HepG2 (cell line): Measurements from ENCODE around the gene RAD54L. TPM values are rescaled to one million over a fixed set of nuclear protein-coding genes. Genes with fewer than 3 reads are reported as not detected.
A peak's percentile ranks its signal among the peaks of the same experiment; 100 is the strongest.
"Not testable (repeated sequence)": the region's sequence is repeated elsewhere in the genome, so short reads cannot be mapped to it uniquely, and the experiment has no call there.

Source experiments
- ATAC-seq: fragments of 200-7000 bp; cut with Tn5 transposase; 3 replicates; pipeline ENCODE4 v1.9.1; 2020; ENCODE audit warnings: mild to moderate bottlenecking, moderate library complexity
- BruUV-seq: library from RNA; stranded (reverse); fragments of 400-500 nt; replicated peaks from 2 replicates; lab custom pipeline; 2021; lab: Mats Ljungman, UMichigan
- CTCF ChIA-PET: fragments of 300-600 bp; formaldehyde crosslinking; extraction: SDS; loops from one replicate; lab custom pipeline; 2021; ENCODE audit warnings: low total read pairs, inconsistent platforms, low intra/inter-chr PET ratio; lab: Yijun Ruan, JAX
- POLR2A ChIA-PET: fragments of 350-600 bp; sonication (Branson Sonifier 250); formaldehyde crosslinking; loops from one replicate; lab custom pipeline; 2020; ENCODE audit warnings: antibody characterized with exemption, inconsistent platforms; lab: Yijun Ruan, JAX
- DNase-seq: peaks from one replicate; pipeline ENCODE4 v3.0.0-alpha.2; 2015; ENCODE audit warnings: low spot score
- FAIRE-seq: peaks from 3 replicates; lab custom pipeline; 2011; peaks lifted over from hg19 to GRCh38; lab: Jason Lieb, UNC
- H2AFZ ChIP-seq: one replicate; pipeline ENCODE4 v1.6.1; 2011; ENCODE audit warnings: low read length, inconsistent platforms
- H3K27ac ChIP-seq: fragments of 300-600 bp; 3 replicates; pipeline ENCODE4 v1.8.0; 2011; ENCODE audit warnings: mixed run types, mild to moderate bottlenecking, mixed read lengths, low read length, inconsistent platforms; ENCODE audit not compliant: insufficient read depth; ENCODE audit errors: extremely low read length
- H3K27me3 ChIP-seq, 2 experiments: fragments of 200-600 bp in 1 of 2; 2 replicates in 1 of 2; 3 replicates in 1 of 2; pipeline versions ENCODE4 v1.6.0 to v1.8.0; 2011; ENCODE audit warnings: low read length in 2 of 2, mild to moderate bottlenecking in 2 of 2, moderate library complexity in 2 of 2, inconsistent platforms in 1 of 2; ENCODE audit not compliant: insufficient read depth in 2 of 2, control insufficient read depth in 1 of 2
- H3K36me3 ChIP-seq, 2 experiments: fragments of 200-600 bp in 1 of 2; replicated peaks in 1 of 2; 2 replicates in 1 of 2; 3 replicates in 1 of 2; pipeline versions ENCODE4 v1.5.1 to v1.8.0; 2011; ENCODE audit warnings: low read length in 2 of 2, inconsistent platforms in 1 of 2; ENCODE audit not compliant: insufficient read depth in 2 of 2, control insufficient read depth in 1 of 2
- H3K4me1 ChIP-seq: 2 replicates; pipeline ENCODE4 v1.5.1; 2012; ENCODE audit warnings: low read length, inconsistent platforms; ENCODE audit not compliant: insufficient read depth
- H3K4me2 ChIP-seq: 2 replicates; pipeline ENCODE4 v1.6.0; 2011; ENCODE audit warnings: low read depth, low read length, inconsistent platforms
- H3K4me3 ChIP-seq, 3 experiments: fragments of 200-600 bp in 1 of 3; sonication (generic), shearing (Covaris generic) in 1 of 3; replicated peaks in 1 of 3; 2 replicates each; pipeline ENCODE4 v1.5.1; 2011 to 2016; ENCODE audit warnings: low read length in 3 of 3, inconsistent platforms in 2 of 3, low read depth in 2 of 3, mild to moderate bottlenecking in 2 of 3, control low read depth in 1 of 3, mixed read lengths in 1 of 3; ENCODE audit not compliant: insufficient read depth in 1 of 3
- H3K79me2 ChIP-seq: one replicate; pipeline ENCODE4 v1.6.1; 2011; ENCODE audit warnings: low read length, inconsistent platforms; ENCODE audit not compliant: insufficient read depth
- H3K9ac ChIP-seq: 2 replicates; pipeline ENCODE4 v1.6.0; 2011; ENCODE audit warnings: mild to moderate bottlenecking, low read depth, low read length, inconsistent platforms; ENCODE audit not compliant: insufficient read depth
- H3K9me3 ChIP-seq: 2 replicates; pipeline ENCODE4 v1.5.1; 2012; ENCODE audit warnings: mild to moderate bottlenecking, low read length
- H4K20me1 ChIP-seq: 2 replicates; pipeline ENCODE4 v1.6.0; 2011; ENCODE audit warnings: inconsistent platforms, mild to moderate bottlenecking, low read length, moderate library complexity; ENCODE audit not compliant: insufficient read depth
- GATAD2A ChIP-seq: IDR thresholded peaks from 2 replicates; pipeline ENCODE4 v1.6.1; 2016
- KLF16 ChIP-seq, 2 experiments: sonication (generic) in 1 of 2; formaldehyde crosslinking in 1 of 2; IDR thresholded peaks; 2 replicates each; pipeline versions ENCODE4 v1.6.1 to v1.8.0; 2016 to 2023; ENCODE audit warnings: missing genetic modification reagents in 2 of 2, missing compliant biosample characterization in 1 of 2
- NFAT5 ChIP-seq: sonication (generic); formaldehyde crosslinking; IDR thresholded peaks from 2 replicates; pipeline ENCODE4 v1.4.0; 2020; ENCODE audit warnings: missing genetic modification reagents
- NR2F6 ChIP-seq, 2 experiments: IDR thresholded peaks; 2 replicates each; pipeline ENCODE4 v1.6.1; 2016; ENCODE audit warnings: antibody characterized with exemption in 1 of 2, mild to moderate bottlenecking in 1 of 2
- PHF21A ChIP-seq: sonication (generic); formaldehyde crosslinking; IDR thresholded peaks from 2 replicates; pipeline ENCODE4 v1.5.0; 2020; ENCODE audit warnings: mild to moderate bottlenecking, missing genetic modification reagents
- RORA ChIP-seq: sonication (generic); formaldehyde crosslinking; IDR thresholded peaks from 2 replicates; pipeline ENCODE4 v1.5.0; 2020; ENCODE audit warnings: mild to moderate bottlenecking, missing genetic modification reagents, moderate library complexity
- SKIL ChIP-seq: sonication (generic); formaldehyde crosslinking; IDR thresholded peaks from 2 replicates; pipeline ENCODE4 v1.8.0; 2022; ENCODE audit warnings: missing genetic modification reagents, mild to moderate bottlenecking, moderate library complexity, borderline replicate concordance
- SP5 ChIP-seq: IDR thresholded peaks from 2 replicates; pipeline ENCODE4 v1.6.1; 2016; ENCODE audit warnings: low read depth, borderline replicate concordance
- ZNF10 ChIP-seq: sonication (generic); formaldehyde crosslinking; IDR thresholded peaks from 2 replicates; pipeline ENCODE4 v1.4.0; 2020; ENCODE audit warnings: mild to moderate bottlenecking, low read depth, missing genetic modification reagents, borderline replicate concordance
- WGBS: methylation state at CpG from one replicate; pipeline ENCODE4 v1.1.6; 2017; ENCODE audit warnings: low lambda C conversion rate; 5-methylcytosine and 5-hydroxymethylcytosine counted together
- in situ Hi-C: cut with HindIII; loops from 2 replicates; pipeline ENCODE4 v1.10.0; 2017; ENCODE audit warnings: low pct_unique_long_range_greater_than_20kb; ENCODE audit not compliant: extremely low pct_ligation_motif_present
- intact Hi-C: fragments of 100-400 bp; cut with micrococcal nuclease; formaldehyde crosslinking; loops from one replicate; pipeline ENCODE4 v1.10.0; 2022; ENCODE audit not compliant: unreplicated experiment
- polyA plus RNA-seq, 8 experiments: library from polyadenylated mRNA; depleted of rRNA in 3 of 8; stranded (reverse) in 7 of 8; unstranded in 1 of 8; fragments of >200 nt; fragmentation: Illumina TruSeq in 4 of 8; extraction: Trizol in 4 of 8; gene quantifications; 2 replicates each; pipeline versions ENCODE4 v1.2.1 to v1.2.3, GENCODE V29; 2011 to 2016; ENCODE audit warnings: low read depth in 4 of 8, missing spikeins in 1 of 8, mixed read lengths in 1 of 8; ENCODE audit not compliant: insufficient read depth in 1 of 8
- total RNA-seq, 5 experiments: library from RNA; depleted of rRNA; stranded (reverse); fragments of >200 nt; fragmentation: Illumina TruSeq; extraction: Trizol; gene quantifications; 2 replicates each; pipeline ENCODE4 v1.2.3, GENCODE V29; 2016; ENCODE audit warnings: low read depth in 1 of 5

RAD54L gene
- total and polyA plus RNA-seq, 2 of the 13 experiments (the other 11 are each of a cell fraction or from before 2014, with no cell fraction given): 10.2 to 30.0 TPM

- TF ChIP-seq NR2F6 (IDR thresholded peaks at IDR 0.05) (no peak), NR2F6 (CRISPR knock-in tag; IDR thresholded peaks at IDR 0.05) (0 out of 2 replicates have a peak, but pooled peaks have one; percentile 5), RORA (0 out of 2 replicates have a peak, but pooled peaks have one; percentile 59), NFAT5 (CRISPR knock-in tag) (no peak), GATAD2A (peak; percentile 33; the same call in 1 of the 2 replicates), PHF21A (peak; percentile 50; the same call in 1 of the 2 replicates)
- TF ChIP-seq, all 625 proteins: peak for 27
Observed at GRCh38 chr1:46223472-46223943, 24.1 kb upstream of the RAD54L start (continued).

GRCh38 chr1:46224966-46225365 lies 22.6 kb upstream of the RAD54L start:
- Histone ChIP-seq H3K4me1 (peaks cover 37% of the 10 kb centered on the region), H3K36me3 (no peaks in the 10 kb centered on the region), H3K79me2 (no peaks in the 10 kb centered on the region), H4K20me1 (no peaks in the 10 kb centered on the region), H3K9me3 (no peaks in the 10 kb centered on the region), H3K9ac (no peak overlapping the region), H2AFZ (no peak overlapping the region), H3K27me3 (no peaks in the 10 kb centered on the region), H3K4me3 (no peak overlapping the region), H3K4me2 (no peak overlapping the region), H3K27ac (no peak overlapping the region)
- WGBS: 84% methylated on average over 4 of the region's 4 CpGs
- POLR2A ChIA-PET: interaction anchor here (1.2 to 2.0 kb wide), 2 partner anchors 27 to 78 kb away, joined by 3 to 11 read pairs; partner anchors contain the start of genes LRRC41, POMGNT1 and UQCRH
- DNase-seq: no peak
- in situ Hi-C loops (loop anchor here (5.0 kb wide), 2 partner anchors 43 to 188 kb away; no protein-coding TSS in a partner anchor), intact Hi-C loops (no loop called here)
- no peak for TF ChIP-seq PHF21A
- TF ChIP-seq SKIL (CRISPR knock-in tag): no peak
- no peak for TF ChIP-seq ZNF10 (CRISPR knock-in tag)
- TF ChIP-seq KLF16 (CRISPR knock-in tag; IDR thresholded peaks at IDR 0.05): no peak
- no peak for TF ChIP-seq SP5 (CRISPR knock-in tag)
- CTCF ChIA-PET: interaction anchor here (3.7 kb wide), 1 partner anchor 45 kb away, joined by 43 read pairs; no protein-coding TSS in a partner anchor
- no TSS peak for BruUV-seq
- ATAC-seq: no peak
- no peak for FAIRE-seq

GRCh38 chr1:46231231-46231630 lies 16.3 kb upstream of the RAD54L start:
- ATAC-seq, H3K4me3 ChIP-seq, H3K27ac ChIP-seq, FAIRE-seq, H4K20me1 ChIP-seq, H3K4me2 ChIP-seq, intact Hi-C loops, H3K27me3 ChIP-seq, H3K4me1 ChIP-seq, H2AFZ ChIP-seq, H3K79me2 ChIP-seq, in situ Hi-C loops, POLR2A ChIA-PET, CTCF ChIA-PET, H3K9ac ChIP-seq, H3K36me3 ChIP-seq, H3K9me3 ChIP-seq, DNase-seq, BruUV-seq: not testable (repeated sequence)
- WGBS: 92% methylated on average over 3 of the region's 3 CpGs
